Hepatocyte (in vitro differentiated cells): Measurements from ENCODE around the gene SRC. TPM values are rescaled to one million over a fixed set of nuclear protein-coding genes. Genes with fewer than 3 reads are reported as not detected.

Experiments
- DNase-seq: peaks from one replicate; pipeline ENCODE4 v3.0.0-alpha.2; 2016; ENCODE audit warnings: low spot score
- H2AFZ ChIP-seq: fragments of 200-600 bp; sonication (generic); 2 replicates; pipeline ENCODE4 v1.6.0; 2016; ENCODE audit warnings: antibody characterized with exemption, mild to moderate bottlenecking
- H3K27ac ChIP-seq: fragments of 200-600 bp; sonication (generic); 2 replicates; pipeline ENCODE4 v1.5.1; 2016; ENCODE audit warnings: mild to moderate bottlenecking
- H3K27me3 ChIP-seq: fragments of 200-600 bp; sonication (generic); 2 replicates; pipeline ENCODE4 v1.6.1; 2016
- H3K36me3 ChIP-seq: fragments of 200-600 bp; sonication (generic); replicated peaks from 2 replicates; pipeline ENCODE4 v1.5.1; 2016; ENCODE audit warnings: low read depth; ENCODE audit not compliant: insufficient read depth
- H3K4me1 ChIP-seq: fragments of 200-600 bp; sonication (generic); 2 replicates; pipeline ENCODE4 v1.5.1; 2016; ENCODE audit warnings: mild to moderate bottlenecking, moderate library complexity; ENCODE audit not compliant: insufficient read depth
- H3K4me2 ChIP-seq: fragments of 200-600 bp; sonication (generic); 2 replicates; pipeline ENCODE4 v1.6.0; 2016
- H3K4me3 ChIP-seq: fragments of 200-600 bp; sonication (generic); 2 replicates; pipeline ENCODE4 v1.5.1; 2016; ENCODE audit warnings: mild to moderate bottlenecking
- H3K79me2 ChIP-seq: fragments of 200-600 bp; sonication (generic); 2 replicates; pipeline ENCODE4 v1.6.0; 2017; ENCODE audit warnings: mild to moderate bottlenecking
- H3K9me2 ChIP-seq: fragments of 200-600 bp; sonication (generic); replicated peaks from 2 replicates; pipeline ENCODE4 v1.6.0; 2017; ENCODE audit warnings: mild to moderate bottlenecking; ENCODE audit not compliant: insufficient read depth
- H3K9me3 ChIP-seq: fragments of 200-600 bp; sonication (generic); 2 replicates; pipeline ENCODE4 v1.5.1; 2016; ENCODE audit warnings: low read depth, mild to moderate bottlenecking
- H4K20me1 ChIP-seq: fragments of 200-600 bp; sonication (generic); 2 replicates; pipeline ENCODE4 v1.6.0; 2016; ENCODE audit warnings: mild to moderate bottlenecking; ENCODE audit not compliant: insufficient read depth, poor library complexity, severe bottlenecking
- CTCF ChIP-seq: fragments of 200-600 bp; sonication (generic); IDR thresholded peaks from 2 replicates; pipeline ENCODE4 v1.5.1; 2016; ENCODE audit warnings: antibody characterized with exemption, mild to moderate bottlenecking; ENCODE audit not compliant: poor library complexity
- EZH2 ChIP-seq: fragments of 200-600 bp; sonication (generic); IDR thresholded peaks from 2 replicates; pipeline ENCODE4 v1.6.1; 2016; ENCODE audit warnings: antibody characterized with exemption, mild to moderate bottlenecking, borderline replicate concordance
- EZH2phosphoT487 ChIP-seq: fragments of 200-600 bp; sonication (generic); IDR thresholded peaks from one replicate; pipeline ENCODE4 v1.6.1; 2018; ENCODE audit warnings: antibody characterized with exemption, mild to moderate bottlenecking, low read depth, moderate library complexity; ENCODE audit not compliant: unreplicated experiment, severe bottlenecking
- WGBS: methylation state at CpG from one replicate; pipeline ENCODE4 v1.1.6; 2016; ENCODE audit warnings: low lambda C conversion rate; ENCODE audit errors: missing lambda C conversion rate; 5-methylcytosine and 5-hydroxymethylcytosine counted together
- polyA plus RNA-seq: library from polyadenylated mRNA; unstranded; fragments of >200 nt; fragmentation: Nextera tagmentation; extraction: Ambion mirVana; gene quantifications from 2 replicates; pipeline ENCODE4 v1.2.1, GENCODE V29; 2016
- total RNA-seq: library from RNA; depleted of rRNA; stranded (reverse); fragments of >200 nt; gene quantifications from 2 replicates; pipeline ENCODE4 v1.2.3, GENCODE V29; 2014

The SRC gene
- total and polyA plus RNA-seq, 2 experiments from 2014 or later, result 55.1 to 69.8 TPM

GRCh38 chr20:37362821-37363220, 16.9 kb downstream of the SRC start:
- Histone ChIP-seq H3K4me1 (peaks cover 15% of the 10 kb centered on the region), H3K4me2 (no peak overlapping the region), H3K27ac (no peak overlapping the region), H3K4me3 (no peak overlapping the region), H3K9me3 (no peaks in the 10 kb centered on the region), H3K9me2 (no peaks in the 10 kb centered on the region), H2AFZ (no peak overlapping the region), H4K20me1 (peaks cover 78% of the 10 kb centered on the region), H3K36me3 (peaks cover 7% of the 10 kb centered on the region), H3K27me3 (no peaks in the 10 kb centered on the region), H3K79me2 (peaks cover 85% of the 10 kb centered on the region)
- no peak for DNase-seq
- 94% methylated on average over 9 of the region's 9 CpGs for WGBS
- TF ChIP-seq CTCF (no peak), EZH2phosphoT487 (no peak), EZH2 (no peak)

- H3K4me1 ChIP-seq, result peaks cover 9% of the 10 kb centered on the region
- H3K27ac ChIP-seq, result no peak overlapping the region
- H3K27me3 ChIP-seq, result no peaks in the 10 kb centered on the region
- no peak for DNase-seq
- peaks cover 7% of the 10 kb centered on the region for H3K36me3 ChIP-seq
- peaks cover 82% of the 10 kb centered on the region for H3K79me2 ChIP-seq
- 96% methylated on average over 24 of the region's 24 CpGs for WGBS
- H3K9me2 ChIP-seq, result no peaks in the 10 kb centered on the region
- peaks cover 72% of the 10 kb centered on the region for H4K20me1 ChIP-seq
- TF ChIP-seq EZH2 (no peak), CTCF (no peak), EZH2phosphoT487 (no peak)
- no peak overlapping the region for H2AFZ ChIP-seq
- no peak overlapping the region for H3K4me2 ChIP-seq
- H3K9me3 ChIP-seq, result no peaks in the 10 kb centered on the region
- no peak overlapping the region for H3K4me3 ChIP-seq
Measured at GRCh38 chr20:37363221-37364012, 17.5 kb downstream of the SRC start.

GRCh38 chr20:37364013-37364926, 18.3 kb downstream of the SRC start:
- H2AFZ ChIP-seq, result no peak overlapping the region
- H3K79me2 ChIP-seq, result peaks cover 80% of the 10 kb centered on the region
- no peaks in the 10 kb centered on the region for H3K27me3 ChIP-seq
- peaks cover 7% of the 10 kb centered on the region for H3K36me3 ChIP-seq
- H3K4me2 ChIP-seq, result no peak overlapping the region
- no peak overlapping the region for H3K4me3 ChIP-seq
- H3K9me3 ChIP-seq, result no peaks in the 10 kb centered on the region
- peaks cover 64% of the 10 kb centered on the region for H4K20me1 ChIP-seq
- DNase-seq, result no peak
- peaks cover 2% of the 10 kb centered on the region for H3K4me1 ChIP-seq
- no peaks in the 10 kb centered on the region for H3K9me2 ChIP-seq
- no peak for TF ChIP-seq CTCF
- no peak for TF ChIP-seq EZH2
- no peak for TF ChIP-seq EZH2phosphoT487
- 95% methylated on average over 21 of the region's 21 CpGs for WGBS
- H3K27ac ChIP-seq, result no peak overlapping the region
